SK-N-SH treated with all-trans-retinoic acid at 6 μM for 48 hours (cell line): ENCODE results near the gene SMIM30.
"Not testable (repeated sequence)": the region's sequence is repeated elsewhere in the genome, so short reads cannot be mapped to it uniquely, and the experiment has no call there.

Source experiments
- ARNTL ChIP-seq: fragments of 450-650 bp; formaldehyde crosslinking; IDR thresholded peaks from 2 replicates; pipeline ENCODE4 v1.5.0; 2020; ENCODE audit warnings: low read depth, mild to moderate bottlenecking, moderate library complexity, borderline replicate concordance
- CREB5 ChIP-seq: fragments of 250-450 bp; sonication (Bioruptor Pico); IDR thresholded peaks from 2 replicates; pipeline ENCODE4 v1.5.1; 2020; ENCODE audit warnings: low read depth, mild to moderate bottlenecking, moderate library complexity
- ISL1 ChIP-seq: fragments of 250-450 bp; sonication (Bioruptor Pico); IDR thresholded peaks from 2 replicates; pipeline ENCODE4 v2.1.2; 2022; ENCODE audit warnings: mild to moderate bottlenecking, moderate library complexity
- PATZ1 ChIP-seq: fragments of 250-450 bp; sonication (Bioruptor Pico); IDR thresholded peaks from 2 replicates; pipeline ENCODE4 v1.8.0; 2020; ENCODE audit warnings: mild to moderate bottlenecking, moderate library complexity, borderline replicate concordance
- POU6F1 ChIP-seq: fragments of 250-450 bp; sonication (Bioruptor Pico); IDR thresholded peaks from 2 replicates; pipeline ENCODE4 v1.8.0; 2021; ENCODE audit warnings: low read depth, mild to moderate bottlenecking, moderate library complexity, borderline replicate concordance
- PPARA ChIP-seq: fragments of 250-450 bp; sonication (Bioruptor Pico); IDR thresholded peaks from 2 replicates; pipeline ENCODE4 v1.5.0; 2020; ENCODE audit warnings: mild to moderate bottlenecking, borderline replicate concordance
- RARB ChIP-seq: fragments of 250-450 bp; sonication (Bioruptor Pico); IDR thresholded peaks from 2 replicates; pipeline ENCODE4 v1.8.0; 2021; ENCODE audit warnings: mild to moderate bottlenecking, moderate library complexity
- TCF4 ChIP-seq: fragments of 250-450 bp; sonication (Bioruptor Pico); IDR thresholded peaks from 2 replicates; pipeline ENCODE4 v1.8.0; 2021; ENCODE audit warnings: mild to moderate bottlenecking, moderate library complexity, borderline replicate concordance
- TOX ChIP-seq: fragments of 250-450 bp; sonication (Bioruptor Pico); IDR thresholded peaks from 2 replicates; pipeline ENCODE4 v1.8.0; 2021; ENCODE audit warnings: mild to moderate bottlenecking, moderate library complexity, borderline replicate concordance
- TSHZ2 ChIP-seq: fragments of 250-450 bp; sonication (Bioruptor Pico); IDR thresholded peaks from 2 replicates; pipeline ENCODE4 v1.5.0; 2020; ENCODE audit warnings: mild to moderate bottlenecking, moderate library complexity
- ZC3H10 ChIP-seq: fragments of 250-450 bp; sonication (Bioruptor Pico); IDR thresholded peaks from 2 replicates; pipeline ENCODE4 v1.5.1; 2021; ENCODE audit warnings: mild to moderate bottlenecking, moderate library complexity
- ZFP3 ChIP-seq: fragments of 250-450 bp; sonication (Bioruptor Pico); IDR thresholded peaks from 2 replicates; pipeline ENCODE4 v1.5.0; 2020; ENCODE audit warnings: mild to moderate bottlenecking, moderate library complexity
- ZNF565 ChIP-seq: fragments of 450-650 bp; formaldehyde crosslinking; conservative IDR thresholded peaks from 2 replicates; pipeline ENCODE4 v1.5.0; 2020; ENCODE audit warnings: low read depth, mild to moderate bottlenecking, moderate library complexity

DNA sequence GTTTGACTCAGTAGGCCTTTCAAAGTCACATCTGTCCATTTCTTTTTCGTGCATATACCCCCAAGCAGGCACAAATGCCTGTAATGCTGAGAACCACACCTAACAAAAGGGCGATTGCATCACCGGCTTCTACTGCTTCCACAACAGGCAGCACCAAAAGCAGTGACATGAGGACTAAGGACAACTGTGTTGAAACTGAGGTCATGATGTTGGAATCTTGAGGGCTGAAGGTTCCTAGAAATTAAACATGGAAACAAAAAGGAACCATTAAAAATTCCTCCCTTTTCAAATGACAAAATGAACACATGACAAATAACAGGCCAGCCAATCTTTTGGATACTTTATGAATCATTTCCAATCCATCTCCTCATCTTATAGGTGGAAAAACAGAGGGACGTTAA is 980 bp downstream of the SMIM30 start:
- not testable (repeated sequence) for TF ChIP-seq TCF4; PATZ1 (CRISPR knock-in tag); ZNF565; TOX; POU6F1 (CRISPR knock-in tag); ZC3H10 (CRISPR knock-in tag); RARB; ISL1 (CRISPR knock-in tag); ARNTL (CRISPR knock-in tag); ZFP3 (CRISPR knock-in tag); TSHZ2 (CRISPR knock-in tag); PPARA (CRISPR knock-in tag); CREB5
